Measurements from ENCODE around the gene TGFBR2. TPM values are rescaled to one million over a fixed set of nuclear protein-coding genes. Genes with fewer than 3 reads are reported as not detected.
A peak's percentile ranks its signal among the peaks of the same experiment; 100 is the strongest.

TGFBR2 gene
- total RNA-seq, 1 experiment from 2014 or later, result 45.9 TPM

DNA sequence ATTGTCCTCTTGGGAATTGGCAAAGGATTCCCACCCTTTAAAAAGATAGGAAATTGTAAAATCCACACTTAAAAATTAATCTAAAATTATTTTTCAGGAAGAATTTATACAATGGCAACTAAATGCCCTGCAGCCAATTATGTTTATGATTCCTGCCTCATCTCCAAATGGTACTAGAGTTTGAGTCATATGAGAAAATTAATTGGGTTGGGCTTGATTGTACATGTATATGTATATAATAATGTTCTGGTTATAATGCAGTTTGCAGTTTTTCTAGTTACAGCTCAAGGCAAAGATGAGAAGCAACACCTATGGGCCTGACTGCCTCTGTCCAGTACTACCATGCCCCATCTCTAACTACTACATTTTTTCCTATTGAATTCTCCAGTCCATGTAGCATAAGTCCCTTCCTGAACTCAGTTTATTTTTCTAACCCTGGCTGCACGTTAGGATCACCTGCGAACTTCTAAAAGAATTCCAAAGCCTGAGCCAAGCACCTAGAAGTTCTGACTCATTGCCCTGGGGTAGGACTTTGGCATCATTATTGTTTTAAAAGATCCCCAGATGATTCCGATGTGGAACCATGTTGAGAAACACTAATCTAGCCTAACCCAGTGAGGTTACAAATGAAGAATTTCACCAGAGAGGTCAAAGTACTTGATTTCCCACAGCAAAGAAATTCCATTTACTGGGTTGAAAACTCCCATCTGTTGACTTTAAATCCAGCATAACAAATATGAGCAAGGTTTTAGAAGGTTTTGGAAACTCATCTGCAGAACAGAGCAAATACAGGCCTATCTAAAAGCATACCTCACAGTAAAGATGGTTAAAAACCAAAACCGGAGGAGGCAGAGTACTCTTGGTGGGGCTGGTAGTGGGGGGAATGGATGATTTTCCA, 19.4 kb downstream of the TGFBR2 start:
- POLR2A ChIA-PET, result no interaction called here
- intact Hi-C loops (cut with micrococcal nuclease; ENCODE audit: unreplicated experiment) (no loop called here), in situ Hi-C loops (cut with HindIII; ENCODE audit: low pct_unique_long_range_greater_than_20kb, low sequenced_read_pairs) (no loop called here)
- BruUV-seq (replicated peaks), result no TSS peak
- ATAC-seq (peak; percentile 58; the same call in 1 of the 2 replicates), DNase-seq (ENCODE audit: low read depth, low spot score) (no peak)
- CTCF ChIA-PET, result no interaction called here
- H3K27ac ChIP-seq (ENCODE audit: low read length), result peak overlapping the region; percentile 57; the same call in 1 of the 2 replicates
- H3K4me1 ChIP-seq (ENCODE audit: control insufficient read depth, insufficient read depth, low read length), result peaks cover 42% of the 10 kb centered on the region
- no peak overlapping the region for H3K4me3 ChIP-seq (ENCODE audit: low read depth in 2 of 2, low read length in 2 of 2)
- H3K27me3 ChIP-seq (ENCODE audit: control insufficient read depth, insufficient read depth, low read length), result no peaks in the 10 kb centered on the region
- H3K36me3 ChIP-seq (ENCODE audit: control insufficient read depth, insufficient read depth, low read length), result no peaks in the 10 kb centered on the region
- TF ChIP-seq, protein P1, sequence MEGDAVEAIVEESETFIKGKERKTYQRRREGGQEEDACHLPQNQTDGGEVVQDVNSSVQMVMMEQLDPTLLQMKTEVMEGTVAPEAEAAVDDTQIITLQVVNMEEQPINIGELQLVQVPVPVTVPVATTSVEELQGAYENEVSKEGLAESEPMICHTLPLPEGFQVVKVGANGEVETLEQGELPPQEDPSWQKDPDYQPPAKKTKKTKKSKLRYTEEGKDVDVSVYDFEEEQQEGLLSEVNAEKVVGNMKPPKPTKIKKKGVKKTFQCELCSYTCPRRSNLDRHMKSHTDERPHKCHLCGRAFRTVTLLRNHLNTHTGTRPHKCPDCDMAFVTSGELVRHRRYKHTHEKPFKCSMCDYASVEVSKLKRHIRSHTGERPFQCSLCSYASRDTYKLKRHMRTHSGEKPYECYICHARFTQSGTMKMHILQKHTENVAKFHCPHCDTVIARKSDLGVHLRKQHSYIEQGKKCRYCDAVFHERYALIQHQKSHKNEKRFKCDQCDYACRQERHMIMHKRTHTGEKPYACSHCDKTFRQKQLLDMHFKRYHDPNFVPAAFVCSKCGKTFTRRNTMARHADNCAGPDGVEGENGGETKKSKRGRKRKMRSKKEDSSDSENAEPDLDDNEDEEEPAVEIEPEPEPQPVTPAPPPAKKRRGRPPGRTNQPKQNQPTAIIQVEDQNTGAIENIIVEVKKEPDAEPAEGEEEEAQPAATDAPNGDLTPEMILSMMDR (IDR thresholded peaks at IDR 0.05), result no peak
- TF ChIP-seq SIN3A (IDR thresholded peaks at IDR 0.05; ENCODE audit: borderline replicate concordance, insufficient read depth, low read depth, low read length) (no peak), TCF7L2 (IDR thresholded peaks at IDR 0.05; ENCODE audit: low read depth, low read length) (no peak)
- H3K9me3 ChIP-seq (ENCODE audit: control insufficient read depth, insufficient read depth, low read depth, low read length), result no peaks in the 10 kb centered on the region

DNA sequence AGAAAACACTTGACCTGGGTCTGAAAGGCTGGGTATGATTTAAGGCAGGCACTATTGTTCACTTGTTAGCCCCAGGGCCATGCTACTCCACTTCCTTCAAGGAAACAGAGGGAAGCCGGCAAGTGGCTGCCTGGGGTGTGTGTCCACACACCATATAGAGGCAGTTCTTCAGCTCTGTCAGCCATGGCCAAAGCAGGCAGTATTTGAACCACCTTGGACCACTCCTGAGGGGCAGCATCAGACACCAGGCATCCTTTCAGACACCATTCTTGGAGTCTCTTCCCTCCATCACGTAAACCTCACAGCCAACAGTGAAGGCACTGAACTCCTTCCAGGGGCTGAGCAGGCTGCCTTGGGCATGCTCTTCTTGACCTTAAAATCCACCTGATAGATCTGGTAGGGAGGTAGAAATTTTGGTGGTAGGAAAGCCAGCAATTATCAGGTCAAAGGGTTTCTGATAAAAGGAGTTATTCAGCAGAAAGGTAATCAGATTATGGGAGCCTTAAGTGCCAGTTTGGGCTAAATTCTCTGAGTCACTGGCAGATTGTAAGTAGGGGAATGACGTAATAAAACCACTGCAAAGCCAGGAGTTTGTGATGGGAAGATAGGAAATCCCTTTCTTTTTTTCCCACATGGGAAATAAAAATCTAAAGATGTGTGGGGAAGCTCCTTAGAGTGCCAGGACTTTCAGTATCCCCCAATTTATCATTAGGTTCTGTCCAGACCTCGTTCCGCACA, 20.2 kb downstream of the TGFBR2 start:
- H3K27me3 ChIP-seq (ENCODE audit: control insufficient read depth, insufficient read depth, low read length), result no peaks in the 10 kb centered on the region
- TSS peak; percentile 3 for BruUV-seq (replicated peaks)
- no peaks in the 10 kb centered on the region for H3K36me3 ChIP-seq (ENCODE audit: control insufficient read depth, insufficient read depth, low read length)
- peak overlapping the region; percentile 57; the same call in 1 of the 2 replicates for H3K27ac ChIP-seq (ENCODE audit: low read length)
- H3K4me3 ChIP-seq (ENCODE audit: low read depth in 2 of 2, low read length in 2 of 2), result no peak overlapping the region
- CTCF ChIA-PET, result no interaction called here
- POLR2A ChIA-PET, result no interaction called here
- in situ Hi-C loops (cut with HindIII; ENCODE audit: low pct_unique_long_range_greater_than_20kb, low sequenced_read_pairs) (no loop called here), intact Hi-C loops (cut with micrococcal nuclease; ENCODE audit: unreplicated experiment) (no loop called here)
- TF ChIP-seq TCF7L2 (IDR thresholded peaks at IDR 0.05; ENCODE audit: low read depth, low read length) (no peak), SIN3A (IDR thresholded peaks at IDR 0.05; ENCODE audit: borderline replicate concordance, insufficient read depth, low read depth, low read length) (no peak), POLR2AphosphoS5 (IDR thresholded peaks at IDR 0.05; ENCODE audit: low read depth, low read length) (no peak)
- TF ChIP-seq, protein P1 (IDR thresholded peaks at IDR 0.05), result no peak
- TF ChIP-seq, protein P2, sequence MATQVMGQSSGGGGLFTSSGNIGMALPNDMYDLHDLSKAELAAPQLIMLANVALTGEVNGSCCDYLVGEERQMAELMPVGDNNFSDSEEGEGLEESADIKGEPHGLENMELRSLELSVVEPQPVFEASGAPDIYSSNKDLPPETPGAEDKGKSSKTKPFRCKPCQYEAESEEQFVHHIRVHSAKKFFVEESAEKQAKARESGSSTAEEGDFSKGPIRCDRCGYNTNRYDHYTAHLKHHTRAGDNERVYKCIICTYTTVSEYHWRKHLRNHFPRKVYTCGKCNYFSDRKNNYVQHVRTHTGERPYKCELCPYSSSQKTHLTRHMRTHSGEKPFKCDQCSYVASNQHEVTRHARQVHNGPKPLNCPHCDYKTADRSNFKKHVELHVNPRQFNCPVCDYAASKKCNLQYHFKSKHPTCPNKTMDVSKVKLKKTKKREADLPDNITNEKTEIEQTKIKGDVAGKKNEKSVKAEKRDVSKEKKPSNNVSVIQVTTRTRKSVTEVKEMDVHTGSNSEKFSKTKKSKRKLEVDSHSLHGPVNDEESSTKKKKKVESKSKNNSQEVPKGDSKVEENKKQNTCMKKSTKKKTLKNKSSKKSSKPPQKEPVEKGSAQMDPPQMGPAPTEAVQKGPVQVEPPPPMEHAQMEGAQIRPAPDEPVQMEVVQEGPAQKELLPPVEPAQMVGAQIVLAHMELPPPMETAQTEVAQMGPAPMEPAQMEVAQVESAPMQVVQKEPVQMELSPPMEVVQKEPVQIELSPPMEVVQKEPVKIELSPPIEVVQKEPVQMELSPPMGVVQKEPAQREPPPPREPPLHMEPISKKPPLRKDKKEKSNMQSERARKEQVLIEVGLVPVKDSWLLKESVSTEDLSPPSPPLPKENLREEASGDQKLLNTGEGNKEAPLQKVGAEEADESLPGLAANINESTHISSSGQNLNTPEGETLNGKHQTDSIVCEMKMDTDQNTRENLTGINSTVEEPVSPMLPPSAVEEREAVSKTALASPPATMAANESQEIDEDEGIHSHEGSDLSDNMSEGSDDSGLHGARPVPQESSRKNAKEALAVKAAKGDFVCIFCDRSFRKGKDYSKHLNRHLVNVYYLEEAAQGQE (IDR thresholded peaks at IDR 0.05; ENCODE audit: insufficient read depth in 1 of 2, low read depth in 2 of 2, low read length in 1 of 2), result no peak
- 0 out of 2 replicates have a peak, but pooled peaks have one; percentile 47 for ATAC-seq
- H3K4me1 ChIP-seq (ENCODE audit: control insufficient read depth, insufficient read depth, low read length), result peaks cover 42% of the 10 kb centered on the region
- DNase-seq (ENCODE audit: low read depth, low spot score), result no peak
- H3K9me3 ChIP-seq (ENCODE audit: control insufficient read depth, insufficient read depth, low read depth, low read length), result no peaks in the 10 kb centered on the region

Measured in Panc1 (cell line).